Keratinocyte (primary cell): ENCODE measurements around the gene SNX24. TPM values are rescaled to one million over a fixed set of nuclear protein-coding genes. Genes with fewer than 3 reads are reported as not detected.

Experiments
- DNase-seq: peaks from one replicate; pipeline ENCODE4 v3.0.0-alpha.2; 2011; ENCODE audit warnings: low read depth, missing footprints, low spot score
- FAIRE-seq: peaks from 2 replicates; lab custom pipeline; 2011; peaks lifted over from hg19 to GRCh38; lab: Jason Lieb, UNC
- H2AFZ ChIP-seq: 2 replicates; pipeline ENCODE4 v1.6.0; 2012; ENCODE audit warnings: low read length, control low read depth, inconsistent platforms; ENCODE audit not compliant: control insufficient read depth
- H3K27ac ChIP-seq: 2 replicates; pipeline ENCODE4 v1.5.1; 2011; ENCODE audit warnings: low read length; ENCODE audit not compliant: control insufficient read depth, insufficient read depth
- H3K27me3 ChIP-seq: 3 replicates; pipeline ENCODE4 v1.6.0; 2011; ENCODE audit warnings: low read length; ENCODE audit not compliant: control insufficient read depth, insufficient read depth; ENCODE audit errors: extremely low read depth
- H3K36me3 ChIP-seq, 2 experiments: 2 replicates in 1 of 2; 3 replicates in 1 of 2; pipeline ENCODE4 v1.5.1; 2011; ENCODE audit warnings: low read length in 2 of 2, mild to moderate bottlenecking in 1 of 2; ENCODE audit not compliant: control insufficient read depth in 2 of 2, insufficient read depth in 2 of 2; ENCODE audit errors: extremely low read depth in 1 of 2
- H3K4me1 ChIP-seq: 3 replicates; pipeline ENCODE4 v1.5.1; 2011; ENCODE audit warnings: low read length; ENCODE audit not compliant: control insufficient read depth, insufficient read depth; ENCODE audit errors: extremely low read depth
- H3K4me2 ChIP-seq: 3 replicates; pipeline ENCODE4 v1.6.0; 2011; ENCODE audit warnings: low read depth, low read length; ENCODE audit not compliant: control insufficient read depth, insufficient read depth; ENCODE audit errors: extremely low read depth
- H3K4me3 ChIP-seq, 3 experiments: fragments of 200-600 bp in 1 of 3; sonication (generic) in 1 of 3; 2 replicates in 2 of 3; 3 replicates in 1 of 3; pipeline ENCODE4 v1.5.1; 2011 to 2016; ENCODE audit warnings: low read length in 3 of 3, mild to moderate bottlenecking in 3 of 3, control low read depth in 2 of 3, inconsistent platforms in 1 of 3, low read depth in 1 of 3, mixed read lengths in 1 of 3, mixed run types in 1 of 3, moderate library complexity in 1 of 3; ENCODE audit not compliant: control insufficient read depth in 2 of 3, insufficient read depth in 2 of 3; ENCODE audit errors: extremely low read depth in 1 of 3
- H3K79me2 ChIP-seq: 2 replicates; pipeline ENCODE4 v1.6.0; 2012; ENCODE audit warnings: low read length; ENCODE audit not compliant: control insufficient read depth, insufficient read depth
- H3K9ac ChIP-seq: 3 replicates; pipeline ENCODE4 v1.6.0; 2011; ENCODE audit warnings: low read length; ENCODE audit not compliant: control insufficient read depth, insufficient read depth; ENCODE audit errors: extremely low read depth
- H3K9me1 ChIP-seq: 3 replicates; pipeline ENCODE4 v1.6.0; 2011; ENCODE audit warnings: low read length; ENCODE audit not compliant: control insufficient read depth, insufficient read depth; ENCODE audit errors: extremely low read depth
- H3K9me3 ChIP-seq: 2 replicates; pipeline ENCODE4 v1.5.1; 2012; ENCODE audit warnings: low read depth, low read length; ENCODE audit not compliant: control insufficient read depth
- H4K20me1 ChIP-seq: 3 replicates; pipeline ENCODE4 v1.6.0; 2011; ENCODE audit warnings: low read length; ENCODE audit not compliant: control insufficient read depth, insufficient read depth; ENCODE audit errors: extremely low read depth
- EZH2 ChIP-seq: IDR thresholded peaks from one replicate; pipeline ENCODE4 v1.6.1; 2012; ENCODE audit warnings: inconsistent platforms, mild to moderate bottlenecking, low read length, moderate library complexity
- dilution Hi-C: fragments of 300-500 bp; cut with MboI; formaldehyde crosslinking; loops from one replicate; pipeline ENCODE4 v1.7.0; 2020; ENCODE audit warnings: low sequenced_read_pairs; ENCODE audit not compliant: extremely low pct_ligation_motif_present
- polyA plus RNA-seq, 5 experiments: library from polyadenylated mRNA; depleted of rRNA in 3 of 5; stranded (reverse) in 3 of 5; stranded (forward) in 1 of 5; unstranded in 1 of 5; fragments of >200 nt; gene quantifications; 1 replicate in 1 of 5; 2 replicates in 3 of 5; 3 replicates in 1 of 5; pipeline versions ENCODE4 v1.2.1 to v1.2.3, GENCODE V29; 2011 to 2012; ENCODE audit warnings: missing spikeins in 2 of 5, low read depth in 1 of 5, low replicate concordance in 1 of 5
- TF ChIP-seq, protein P1 (sequence below), 3 experiments: IDR thresholded peaks in 1 of 3; conservative IDR thresholded peaks in 1 of 3; optimal IDR thresholded peaks in 1 of 3; 2 replicates in 2 of 3; 3 replicates in 1 of 3; pipeline versions ENCODE3 to v1.5.1; 2011; ENCODE audit warnings: low read length in 3 of 3, mild to moderate bottlenecking in 3 of 3, moderate library complexity in 2 of 3, control low read depth in 1 of 3, inconsistent platforms in 1 of 3; ENCODE audit not compliant: insufficient read depth in 2 of 3; ENCODE audit errors: extremely low read depth in 1 of 3

SNX24 gene
- polyA plus RNA-seq, 1 donor (not counting 4 experiments of a cell fraction or from before 2014, with no cell fraction given), result 15.0 TPM

- Histone ChIP-seq H2AFZ (peak overlapping the region; percentile 88), H3K9me1 (no peaks in the 10 kb centered on the region), H4K20me1 (no peaks in the 10 kb centered on the region), H3K27me3 (no peaks in the 10 kb centered on the region), H3K9me3 (no peaks in the 10 kb centered on the region), H3K9ac (peak overlapping the region; percentile 90), H3K4me3 (peak overlapping the region; percentile 86 to 90 (median 87)), H3K27ac (peak overlapping the region; percentile 91), H3K79me2 (peaks cover 22% of the 10 kb centered on the region), H3K4me2 (peak overlapping the region; percentile 84), H3K4me1 (peaks cover 23% of the 10 kb centered on the region), H3K36me3 (no peaks in the 10 kb centered on the region)
- DNase-seq, result peak; percentile 48
- TF ChIP-seq, protein P1, sequence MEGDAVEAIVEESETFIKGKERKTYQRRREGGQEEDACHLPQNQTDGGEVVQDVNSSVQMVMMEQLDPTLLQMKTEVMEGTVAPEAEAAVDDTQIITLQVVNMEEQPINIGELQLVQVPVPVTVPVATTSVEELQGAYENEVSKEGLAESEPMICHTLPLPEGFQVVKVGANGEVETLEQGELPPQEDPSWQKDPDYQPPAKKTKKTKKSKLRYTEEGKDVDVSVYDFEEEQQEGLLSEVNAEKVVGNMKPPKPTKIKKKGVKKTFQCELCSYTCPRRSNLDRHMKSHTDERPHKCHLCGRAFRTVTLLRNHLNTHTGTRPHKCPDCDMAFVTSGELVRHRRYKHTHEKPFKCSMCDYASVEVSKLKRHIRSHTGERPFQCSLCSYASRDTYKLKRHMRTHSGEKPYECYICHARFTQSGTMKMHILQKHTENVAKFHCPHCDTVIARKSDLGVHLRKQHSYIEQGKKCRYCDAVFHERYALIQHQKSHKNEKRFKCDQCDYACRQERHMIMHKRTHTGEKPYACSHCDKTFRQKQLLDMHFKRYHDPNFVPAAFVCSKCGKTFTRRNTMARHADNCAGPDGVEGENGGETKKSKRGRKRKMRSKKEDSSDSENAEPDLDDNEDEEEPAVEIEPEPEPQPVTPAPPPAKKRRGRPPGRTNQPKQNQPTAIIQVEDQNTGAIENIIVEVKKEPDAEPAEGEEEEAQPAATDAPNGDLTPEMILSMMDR (optimal IDR thresholded peaks at IDR 0.05 in 1 of 3, IDR thresholded peaks at IDR 0.05 in 1 of 3, conservative IDR thresholded peaks at IDR 0.05 in 1 of 3; ENCODE audit: extremely low read depth in 1 of 3, insufficient read depth in 2 of 3, low read length in 3 of 3), result no peak
- TF ChIP-seq EZH2, result no peak
- peak; percentile 43 for FAIRE-seq
- dilution Hi-C loops, result no loop called here
These were observed 1.1 kb upstream of the SNX24 start for GRCh38 chr5:122844136-122844909.

- Histone ChIP-seq H2AFZ (peak overlapping the region; percentile 88), H3K4me3 (peak overlapping the region; percentile 86 to 90 (median 87)), H3K9me3 (no peaks in the 10 kb centered on the region), H3K9ac (peak overlapping the region; percentile 90), H4K20me1 (no peaks in the 10 kb centered on the region), H3K9me1 (no peaks in the 10 kb centered on the region), H3K36me3 (no peaks in the 10 kb centered on the region), H3K4me2 (peak overlapping the region; percentile 84), H3K27me3 (no peaks in the 10 kb centered on the region), H3K4me1 (peaks cover 28% of the 10 kb centered on the region), H3K27ac (peak overlapping the region; percentile 91), H3K79me2 (peaks cover 22% of the 10 kb centered on the region)
- TF ChIP-seq EZH2, result no peak
- TF ChIP-seq, protein P1 (optimal IDR thresholded peaks at IDR 0.05 in 1 of 3, IDR thresholded peaks at IDR 0.05 in 1 of 3, conservative IDR thresholded peaks at IDR 0.05 in 1 of 3; ENCODE audit: extremely low read depth in 1 of 3, insufficient read depth in 2 of 3, low read length in 3 of 3), result no peak
- DNase-seq (no peak), FAIRE-seq (no peak)
- dilution Hi-C loops, result no loop called here
These were observed 544 bp upstream of the SNX24 start for GRCh38 chr5:122844910-122845228.
